IMR-90 (cell line): ENCODE measurements around the gene GUCY1A2. TPM values are rescaled to one million over a fixed set of nuclear protein-coding genes. Genes with fewer than 3 reads are reported as not detected.

ENCODE experiments used
- ATAC-seq: fragments of 200-7000 bp; cut with Tn5 transposase; 2 replicates; pipeline ENCODE4 v1.9.1; 2020; ENCODE audit warnings: low read depth, mild to moderate bottlenecking, moderate library complexity
- BruUV-seq: library from RNA; stranded (reverse); fragments of 400-500 nt; replicated peaks from 2 replicates; lab custom pipeline; 2021; lab: Mats Ljungman, UMichigan
- CTCF ChIA-PET: fragments of 300-600 bp; formaldehyde crosslinking; extraction: SDS; loops from one replicate; lab custom pipeline; 2021; ENCODE audit warnings: antibody characterized with exemption; lab: Yijun Ruan, JAX
- POLR2A ChIA-PET: fragments of 300-600 bp; sonication (Branson Sonifier 250); formaldehyde crosslinking; loops from one replicate; lab custom pipeline; 2022; ENCODE audit warnings: antibody characterized with exemption; ENCODE audit not compliant: unreplicated experiment; lab: Charles Lee
- DNase-seq: peaks from one replicate; pipeline ENCODE4 v3.0.0; 2013
- H2AFZ ChIP-seq: replicated peaks from 2 replicates; pipeline ENCODE3; 2013; ENCODE audit warnings: low read length, mild to moderate bottlenecking; ENCODE audit not compliant: poor library complexity
- H2AK5ac ChIP-seq: 2 replicates; pipeline ENCODE4 v1.6.1; 2013; ENCODE audit warnings: low read depth, low read length, inconsistent platforms
- H2AK9ac ChIP-seq: replicated peaks from 2 replicates; pipeline ENCODE3; 2013; ENCODE audit warnings: mild to moderate bottlenecking, low read depth, low read length, moderate library complexity; ENCODE audit not compliant: poor library complexity
- H2BK120ac ChIP-seq: 2 replicates; pipeline ENCODE4 v1.6.1; 2013; ENCODE audit warnings: low read depth, low read length, inconsistent platforms
- H2BK15ac ChIP-seq: 3 replicates; pipeline ENCODE4 v1.6.1; 2013; ENCODE audit warnings: low read depth, low read length, inconsistent platforms
- H2BK20ac ChIP-seq: 2 replicates; pipeline ENCODE4 v1.6.1; 2013; ENCODE audit warnings: low read depth, mild to moderate bottlenecking, inconsistent platforms, low read length, moderate library complexity
- H2BK5ac ChIP-seq: 2 replicates; pipeline ENCODE4 v1.6.1; 2013; ENCODE audit warnings: mild to moderate bottlenecking, low read depth, low read length, inconsistent platforms; ENCODE audit not compliant: poor library complexity, severe bottlenecking
- H3K14ac ChIP-seq: replicated peaks from 2 replicates; pipeline ENCODE4 v1.6.1; 2013; ENCODE audit warnings: low read depth, low read length, inconsistent platforms
- H3K18ac ChIP-seq: 2 replicates; pipeline ENCODE4 v1.6.1; 2013; ENCODE audit warnings: low read depth, low read length, control low read depth
- H3K23ac ChIP-seq: 2 replicates; pipeline ENCODE4 v1.6.1; 2013; ENCODE audit warnings: low read depth, low read length, inconsistent platforms
- H3K27ac ChIP-seq: 2 replicates; pipeline ENCODE4 v1.5.1; 2013; ENCODE audit warnings: mild to moderate bottlenecking, control low read depth, low read length; ENCODE audit not compliant: insufficient read depth
- H3K27me3 ChIP-seq: 2 replicates; pipeline ENCODE4 v1.6.1; 2013; ENCODE audit warnings: low read length; ENCODE audit not compliant: control insufficient read depth, insufficient read depth
- H3K36me3 ChIP-seq: 2 replicates; pipeline ENCODE4 v1.6.1; 2013; ENCODE audit warnings: low read length, mixed read lengths; ENCODE audit not compliant: control insufficient read depth, insufficient read depth
- H3K4ac ChIP-seq: 2 replicates; pipeline ENCODE4 v1.6.1; 2013; ENCODE audit warnings: low read depth, low read length, inconsistent platforms
- H3K4me1 ChIP-seq: 2 replicates; pipeline ENCODE4 v1.6.1; 2013; ENCODE audit warnings: low read length, mixed read lengths; ENCODE audit not compliant: control insufficient read depth, insufficient read depth
- H3K4me2 ChIP-seq: 2 replicates; pipeline ENCODE4 v1.6.1; 2013; ENCODE audit warnings: low read depth, mild to moderate bottlenecking, control low read depth, low read length, moderate library complexity
- H3K4me3 ChIP-seq: 2 replicates; pipeline ENCODE4 v1.5.1; 2013; ENCODE audit warnings: low read depth, mild to moderate bottlenecking, control low read depth, low read length, moderate library complexity; ENCODE audit not compliant: insufficient read depth
- H3K56ac ChIP-seq: 2 replicates; pipeline ENCODE4 v1.6.1; 2013; ENCODE audit warnings: low read length, inconsistent platforms; ENCODE audit not compliant: insufficient read depth; ENCODE audit errors: extremely low read depth
- H3K79me1 ChIP-seq, 2 experiments: 2 replicates each; pipeline ENCODE4 v1.6.1; 2013; ENCODE audit warnings: low read length in 2 of 2, inconsistent platforms in 1 of 2, low read depth in 1 of 2
- H3K9ac ChIP-seq: 2 replicates; pipeline ENCODE4 v1.6.1; 2013; ENCODE audit warnings: low read depth, low read length, control low read depth
- H3K9me1 ChIP-seq: 2 replicates; pipeline ENCODE4 v1.6.1; 2013; ENCODE audit warnings: low read length, inconsistent platforms; ENCODE audit not compliant: insufficient read depth
- H3K9me3 ChIP-seq: 2 replicates; pipeline ENCODE4 v1.6.1; 2013; ENCODE audit warnings: low read length; ENCODE audit not compliant: control insufficient read depth, insufficient read depth
- H4K20me1 ChIP-seq: 2 replicates; pipeline ENCODE4 v1.6.1; 2013; ENCODE audit warnings: low read length, inconsistent platforms; ENCODE audit not compliant: insufficient read depth
- H4K5ac ChIP-seq: 2 replicates; pipeline ENCODE4 v1.6.1; 2013; ENCODE audit warnings: mild to moderate bottlenecking, low read depth, low read length, control low read depth
- H4K8ac ChIP-seq, 2 experiments: 2 replicates each; pipeline ENCODE4 v1.6.1; 2013; ENCODE audit warnings: low read depth in 2 of 2, low read length in 2 of 2, control low read depth in 1 of 2, inconsistent platforms in 1 of 2
- H4K91ac ChIP-seq: 2 replicates; pipeline ENCODE4 v1.6.1; 2013; ENCODE audit warnings: low read depth, low read length, inconsistent platforms; ENCODE audit not compliant: insufficient read depth
- CTCF ChIP-seq: conservative IDR thresholded peaks from 2 replicates; pipeline ENCODE4 v1.5.1; 2012; ENCODE audit warnings: mild to moderate bottlenecking, low read depth, low read length, improper control_type of control experiment
- ELK1 ChIP-seq: fragments of 150-350 bp; IDR thresholded peaks from 2 replicates; pipeline ENCODE4 v1.6.1; 2016; ENCODE audit warnings: low read depth, mild to moderate bottlenecking, low read length, moderate library complexity, borderline replicate concordance
- MAFK ChIP-seq: IDR thresholded peaks from 2 replicates; pipeline ENCODE4 v1.6.1; 2012; ENCODE audit warnings: low read depth, low read length, improper control_type of control experiment
- NFE2L2 ChIP-seq: fragments of 150-350 bp; IDR thresholded peaks from 2 replicates; pipeline ENCODE4 v1.6.1; 2016; ENCODE audit warnings: low read depth, mild to moderate bottlenecking, low read length
- RAD21 ChIP-seq: IDR thresholded peaks from 2 replicates; pipeline ENCODE4 v1.6.1; 2012; ENCODE audit warnings: low read length, improper control_type of control experiment
- RCOR1 ChIP-seq: IDR thresholded peaks from 2 replicates; pipeline ENCODE4 v1.6.1; 2012; ENCODE audit warnings: mild to moderate bottlenecking, low read length, improper control_type of control experiment; ENCODE audit not compliant: insufficient replicate concordance
- RFX5 ChIP-seq: IDR thresholded peaks from 2 replicates; pipeline ENCODE4 v1.8.0; 2012; ENCODE audit warnings: low read depth, mild to moderate bottlenecking, low read length, moderate library complexity
- USF2 ChIP-seq: fragments of 150-350 bp; IDR thresholded peaks from 2 replicates; pipeline ENCODE4 v1.6.1; 2017; ENCODE audit warnings: mild to moderate bottlenecking, antibody characterized with exemption, low read length, low read depth
- WGBS, 2 experiments: methylation state at CpG; one replicate each; pipeline versions ENCODE4 v1.1.5 to v1.1.7; 2013; ENCODE audit warnings: missing lambda C conversion rate in 2 of 2; ENCODE audit not compliant: insufficient read length in 1 of 2; ENCODE audit errors: extremely low coverage in 2 of 2; 5-methylcytosine and 5-hydroxymethylcytosine counted together
- dilution Hi-C: fragments of 300-500 bp; cut with HindIII; formaldehyde crosslinking; loops from one replicate; pipeline ENCODE4 v1.14.3; 2018; ENCODE audit warnings: low sequenced_read_pairs; ENCODE audit not compliant: unreplicated experiment
- in situ Hi-C: fragments of 300-500 bp; cut with MboI; formaldehyde crosslinking; loops from 3 replicates; pipeline ENCODE4 v1.14.3; 2019; ENCODE audit warnings: low sequenced_read_pairs, inconsistent platforms, mixed read lengths
- intact Hi-C: fragments of 100-400 bp; cut with micrococcal nuclease; formaldehyde crosslinking; loops from 2 replicates; pipeline ENCODE4 v1.10.0; 2022
- polyA plus RNA-seq, 3 experiments: library from polyadenylated mRNA; depleted of rRNA; stranded (reverse); fragments of >200 nt; gene quantifications; 2 replicates each; pipeline ENCODE4 v1.2.3, GENCODE V29; 2012; ENCODE audit warnings: low replicate concordance in 1 of 3
- total RNA-seq: library from RNA; depleted of rRNA; stranded (reverse); fragments of >200 nt; gene quantifications from 2 replicates; pipeline ENCODE4 v1.2.3, GENCODE V29; 2012

Gene GUCY1A2
- total and polyA plus RNA-seq, 2 of the 4 experiments (the other 2 are of a cell fraction): under 0.01 to 0.03 TPM

- H3K9me1 ChIP-seq: no peaks in the 10 kb centered on the region
- no peak overlapping the region for H4K5ac ChIP-seq
- no peak overlapping the region for H2BK120ac ChIP-seq
- no peak overlapping the region for H3K4me3 ChIP-seq
- no peak for DNase-seq
- H2AK5ac ChIP-seq: no peak overlapping the region
- no peak overlapping the region for H3K4ac ChIP-seq
- no peaks in the 10 kb centered on the region for H3K9me3 ChIP-seq
- H2BK5ac ChIP-seq: no peak overlapping the region
- CTCF ChIA-PET: no interaction called here
- no peak overlapping the region for H3K18ac ChIP-seq
- H3K14ac ChIP-seq: no peak overlapping the region
- no peaks in the 10 kb centered on the region for H3K36me3 ChIP-seq
- H3K9ac ChIP-seq: no peak overlapping the region
- H2BK20ac ChIP-seq: no peak overlapping the region
- no TSS peak for BruUV-seq
- dilution Hi-C loops: no loop called here
- H4K8ac ChIP-seq: no peak overlapping the region
- H3K27ac ChIP-seq: no peak overlapping the region
- no peak overlapping the region for H3K56ac ChIP-seq
- in situ Hi-C loops: no loop called here
- no peak for TF ChIP-seq CTCF
- no peak for TF ChIP-seq ELK1
- no peak for TF ChIP-seq USF2
- TF ChIP-seq MAFK: no peak
- no peak for TF ChIP-seq RAD21
- TF ChIP-seq RCOR1: no peak
- no peak for TF ChIP-seq NFE2L2
- no peak for TF ChIP-seq RFX5
- no peak for ATAC-seq
- H2AFZ ChIP-seq: no peak overlapping the region
- no peaks in the 10 kb centered on the region for H3K27me3 ChIP-seq
- no peak overlapping the region for H3K4me2 ChIP-seq
- H4K20me1 ChIP-seq: no peaks in the 10 kb centered on the region
- no peak overlapping the region for H3K23ac ChIP-seq
- H4K91ac ChIP-seq: no peak overlapping the region
- no peak overlapping the region for H2AK9ac ChIP-seq
- no CpG with 5 or more reads among the region's 3 CpGs for WGBS, 2 experiments
- intact Hi-C loops: no loop called here
- H2BK15ac ChIP-seq: no peak overlapping the region
- POLR2A ChIA-PET: no interaction called here
- H3K79me1 ChIP-seq: no peaks in the 10 kb centered on the region
- H3K4me1 ChIP-seq: no peaks in the 10 kb centered on the region
Observed at GRCh38 chr11:106840947-106841346, 177.3 kb downstream of the GUCY1A2 start.
